ENCODE measurements around the gene AP1B1. TPM values are rescaled to one million over a fixed set of nuclear protein-coding genes. Genes with fewer than 3 reads are reported as not detected.

Gene AP1B1
- total and polyA plus RNA-seq, 2 of the 8 experiments (the other 6 are each of a cell fraction or from before 2014, with no cell fraction given), result 64.2 to 86.8 TPM

- no peak overlapping the region for H3K4me2 ChIP-seq (ENCODE audit: insufficient read depth in 1 of 2, low read depth in 2 of 2, low read length in 2 of 2)
- H3K36me3 ChIP-seq (ENCODE audit: control insufficient read depth in 2 of 4, insufficient read depth in 4 of 4, low read length in 3 of 4), result peaks cover 19 to 45% (median 38%) of the 10 kb centered on the region in 4 experiments
- DNase-seq (ENCODE audit: low read depth in 1 of 2, low spot score in 2 of 2) (no peak), FAIRE-seq (no peak)
- H2BK20ac ChIP-seq (ENCODE audit: low read length), result no peak overlapping the region
- H4K20me1 ChIP-seq (replicated peaks in 1 of 2; ENCODE audit: control insufficient read depth in 1 of 2, insufficient read depth in 2 of 2, low read length in 2 of 2), result peaks cover 3 to 9% of the 10 kb centered on the region in 2 experiments
- CTCF ChIA-PET (ENCODE audit: partially characterized antibody), result interaction anchor here (0.6 to 2.4 kb wide), 2 partner anchors 10 to 11 kb away, joined by 3 to 8 read pairs; no protein-coding TSS in a partner anchor
- H3K56ac ChIP-seq (replicated peaks; ENCODE audit: insufficient read length, low read depth, low read length), result no peak overlapping the region
- no peak overlapping the region for H3K14ac ChIP-seq (ENCODE audit: insufficient read length)
- H3K79me1 ChIP-seq (ENCODE audit: low read depth, low read length), result no peaks in the 10 kb centered on the region
- no peaks in the 10 kb centered on the region for H3K23me2 ChIP-seq (ENCODE audit: low read depth, low read length)
- no peak overlapping the region for H3K23ac ChIP-seq (ENCODE audit: insufficient read length)
- POLR2A ChIA-PET (ENCODE audit: partially characterized antibody), result no interaction called here
- H4K91ac ChIP-seq (replicated peaks; ENCODE audit: insufficient read length, low read length), result no peak overlapping the region
- no peak overlapping the region for H2BK15ac ChIP-seq (ENCODE audit: low read length)
- H3K27ac ChIP-seq (ENCODE audit: low read depth, low read length), result no peak overlapping the region; the same call in 1 of the 2 replicates
- H2BK12ac ChIP-seq (ENCODE audit: low read depth, low read length), result no peak overlapping the region
- no peak overlapping the region for H3K4me3 ChIP-seq (ENCODE audit: extremely low read depth in 1 of 4, insufficient read depth in 2 of 4, low read depth in 3 of 4, low read length in 4 of 4)
- no peaks in the 10 kb centered on the region for H3K9me3 ChIP-seq (ENCODE audit: insufficient read depth in 2 of 2, low read depth in 1 of 2, low read length in 1 of 2)
- no peak overlapping the region for H2BK5ac ChIP-seq (ENCODE audit: low read depth, low read length)
- no peaks in the 10 kb centered on the region for H3K79me2 ChIP-seq (ENCODE audit: control insufficient read depth in 1 of 2, insufficient read depth in 2 of 2, low read length in 2 of 2)
- H3K9ac ChIP-seq (replicated peaks in 1 of 4; ENCODE audit: extremely low read depth in 1 of 4, low read depth in 3 of 4, low read length in 3 of 4), result no peak overlapping the region
- no peak overlapping the region for H2AK5ac ChIP-seq (ENCODE audit: low read depth, low read length)
- no peak overlapping the region for H3K4ac ChIP-seq (replicated peaks; ENCODE audit: insufficient read length, low read depth, low read length)
- no peak overlapping the region for H4K5ac ChIP-seq (ENCODE audit: insufficient read length, low read depth, low read length)
- no peak overlapping the region for H3K18ac ChIP-seq (ENCODE audit: extremely low read depth, low read length)
- H4K8ac ChIP-seq (ENCODE audit: extremely low read depth, insufficient read depth, low read length), result no peak overlapping the region
- WGBS, 2 experiments (ENCODE audit: extremely low coverage in 1 of 2, insufficient coverage in 1 of 2, insufficient read length in 1 of 2, insufficient replicate concordance in 2 of 2, low coverage in 1 of 2, low lambda C conversion rate in 2 of 2, missing lambda C conversion rate in 1 of 2), result 92% methylated on average over 18 of the region's 18 CpGs; no CpG with 5 or more reads in 1 of the 2 experiments
- no peaks in the 10 kb centered on the region for H3K27me3 ChIP-seq (replicated peaks in 1 of 4; ENCODE audit: control insufficient read depth in 3 of 4, extremely low read depth in 1 of 4, insufficient read depth in 3 of 4, low read length in 3 of 4)
- H3K4me1 ChIP-seq (replicated peaks in 1 of 4; ENCODE audit: control insufficient read depth in 3 of 4, insufficient read depth in 4 of 4, low read length in 3 of 4), result no peaks in the 10 kb centered on the region
- H2AFZ ChIP-seq (ENCODE audit: low read length), result no peak overlapping the region
- H2BK120ac ChIP-seq (replicated peaks; ENCODE audit: low read depth, low read length), result no peak overlapping the region
- TF ChIP-seq SUZ12 (IDR thresholded peaks at IDR 0.05; ENCODE audit: low read length), result no peak
- TF ChIP-seq JUN (IDR thresholded peaks at IDR 0.05; ENCODE audit: low read depth, low read length), result no peak
- no peak for TF ChIP-seq BRCA1 (IDR thresholded peaks at IDR 0.05; ENCODE audit: low read depth, low read length)
- TF ChIP-seq TCF12 (IDR thresholded peaks at IDR 0.05; ENCODE audit: low read depth, low read length), result no peak
- TF ChIP-seq TAF7 (optimal IDR thresholded peaks at IDR 0.05; ENCODE audit: borderline replicate concordance, low read depth, low read length), result no peak
- no peak for TF ChIP-seq EP300 (IDR thresholded peaks at IDR 0.05; ENCODE audit: borderline replicate concordance in 1 of 2, low read depth in 2 of 2, low read length in 2 of 2)
- no peak for TF ChIP-seq CHD2 (IDR thresholded peaks at IDR 0.05; ENCODE audit: low read length)
- TF ChIP-seq KDM1A (IDR thresholded peaks at IDR 0.05; ENCODE audit: borderline replicate concordance, low read length), result no peak
- TF ChIP-seq ATF3 (IDR thresholded peaks at IDR 0.05; ENCODE audit: insufficient read depth, low read depth, low read length), result no peak
- TF ChIP-seq MAFK (IDR thresholded peaks at IDR 0.05; ENCODE audit: low read depth, low read length), result no peak
- TF ChIP-seq CBX8 (IDR thresholded peaks at IDR 0.05; ENCODE audit: borderline replicate concordance, low read depth, low read length), result no peak
- TF ChIP-seq KDM5A (IDR thresholded peaks at IDR 0.05; ENCODE audit: low read length), result no peak
- TF ChIP-seq, protein P1, sequence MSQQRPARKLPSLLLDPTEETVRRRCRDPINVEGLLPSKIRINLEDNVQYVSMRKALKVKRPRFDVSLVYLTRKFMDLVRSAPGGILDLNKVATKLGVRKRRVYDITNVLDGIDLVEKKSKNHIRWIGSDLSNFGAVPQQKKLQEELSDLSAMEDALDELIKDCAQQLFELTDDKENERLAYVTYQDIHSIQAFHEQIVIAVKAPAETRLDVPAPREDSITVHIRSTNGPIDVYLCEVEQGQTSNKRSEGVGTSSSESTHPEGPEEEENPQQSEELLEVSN (IDR thresholded peaks at IDR 0.05), result no peak
Measured at GRCh38 chr22:29348956-29349355, 39.4 kb downstream of the AP1B1 start.

All from H1 (cell line).